GM21423 (cell line): ENCODE data around the gene ANKIB1.
"Not testable (repeated sequence)": the region's sequence is repeated elsewhere in the genome, so short reads cannot be mapped to it uniquely, and the experiment has no call there.

Experiments
- ATAC-seq: cut with Tn5 transposase; IDR thresholded peaks from one replicate; pipeline ENCODE4 v1.9.1; 2021; ENCODE audit warnings: mild to moderate bottlenecking, moderate library complexity; ENCODE audit not compliant: unreplicated experiment

Gene ANKIB1

DNA sequence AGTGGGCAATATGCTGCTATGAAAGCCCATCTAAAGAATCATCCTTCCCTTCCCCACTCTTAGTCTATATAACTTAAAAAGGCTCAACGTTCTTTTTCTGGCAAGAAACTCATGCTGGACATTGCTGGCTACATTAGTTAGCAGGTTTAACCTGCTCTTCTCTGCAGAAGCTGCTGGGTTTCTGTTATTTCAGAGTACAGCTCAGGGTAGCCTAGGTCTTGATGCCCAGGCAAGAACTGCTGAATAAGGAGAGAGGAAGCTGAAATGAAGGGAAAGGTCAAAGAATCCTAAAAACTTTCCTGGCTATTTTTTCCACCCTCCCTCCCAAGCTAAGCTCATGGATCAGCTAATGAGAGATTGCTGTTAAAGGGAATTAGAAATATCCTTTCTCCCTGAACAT is 79.4 kb downstream of the ANKIB1 start:
- ATAC-seq: no peak

DNA sequence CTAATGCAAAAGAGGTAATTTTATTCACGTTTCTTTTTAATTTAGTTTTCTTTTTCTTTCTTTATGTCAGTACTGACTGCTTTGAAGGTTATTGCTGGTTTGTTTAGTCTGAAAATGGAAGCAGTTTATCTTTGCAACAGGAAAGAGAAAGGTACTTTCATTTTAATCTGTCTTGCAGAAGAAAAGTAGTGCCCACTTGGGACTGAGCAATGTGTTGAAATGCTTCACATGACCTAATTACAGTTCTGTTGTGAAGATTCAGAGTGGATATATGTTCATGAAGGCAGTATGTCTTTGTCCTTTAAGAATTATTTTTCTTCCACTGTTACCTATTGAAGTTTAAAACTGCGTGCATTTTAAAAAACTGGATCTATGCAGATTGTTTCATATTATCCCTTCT is 80.1 kb downstream of the ANKIB1 start:
- ATAC-seq: no peak

GRCh38 chr7:92330835-92331438 is 85.2 kb downstream of the ANKIB1 start:
- no peak for ATAC-seq

DNA sequence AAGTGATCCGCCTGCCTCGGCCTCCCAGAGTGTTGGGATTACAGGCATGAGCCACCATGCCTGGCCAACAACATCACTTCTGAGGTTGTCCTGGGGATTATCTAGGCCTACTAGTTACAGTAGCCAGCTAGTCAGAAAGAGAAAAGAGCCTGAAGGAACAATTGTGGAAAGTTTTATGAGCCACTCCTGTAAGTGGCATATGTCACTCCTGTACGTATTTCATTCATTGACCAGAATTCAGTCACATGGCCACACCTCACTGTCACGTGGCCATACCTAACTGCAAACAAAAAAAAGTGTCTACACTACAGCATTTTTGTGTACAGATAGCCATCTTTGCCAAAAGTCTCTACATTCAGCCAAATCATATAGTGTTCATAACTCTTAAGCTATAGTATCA is 85.7 kb downstream of the ANKIB1 start:
- no peak for ATAC-seq

- no peak for ATAC-seq
Measured at GRCh38 chr7:92332782-92333181, 87.0 kb downstream of the ANKIB1 start.

GRCh38 chr7:92333866-92334265 is 88.1 kb downstream of the ANKIB1 start:
- no peak for ATAC-seq

GRCh38 chr7:92335574-92335973 is 89.8 kb downstream of the ANKIB1 start:
- ATAC-seq: no peak

DNA sequence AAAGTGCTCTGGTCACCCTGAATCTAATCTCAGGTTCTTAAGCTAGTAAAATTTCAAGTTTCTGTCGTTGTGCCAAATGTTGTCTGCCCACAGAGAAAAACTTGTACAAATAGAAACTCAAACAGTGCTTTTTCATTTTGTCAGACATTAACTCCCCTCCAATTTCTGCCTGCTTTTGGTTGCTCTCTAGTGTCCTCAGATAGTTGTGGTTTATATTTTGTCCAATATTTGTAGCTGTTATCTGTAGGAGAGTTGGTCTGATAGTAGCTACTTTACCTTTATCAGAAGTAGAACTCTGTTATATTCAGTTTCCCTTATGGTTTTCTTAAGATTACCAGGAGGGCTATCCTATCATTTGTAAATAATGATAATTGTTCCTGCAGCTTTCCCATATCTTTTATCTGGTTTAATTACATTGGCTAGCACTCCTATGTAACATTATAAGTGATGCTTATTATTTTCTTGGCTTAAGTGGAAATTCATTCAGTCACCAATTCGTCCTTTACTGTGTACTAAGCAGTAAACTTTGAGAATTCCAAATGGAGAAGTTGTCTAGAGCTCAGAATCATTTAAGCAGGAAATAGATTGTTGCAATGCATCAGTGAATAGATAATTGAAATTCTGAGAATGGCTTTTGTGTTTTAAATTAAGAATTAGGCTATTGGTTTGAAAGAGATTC is 91.0 kb downstream of the ANKIB1 start:
- ATAC-seq: no peak

DNA sequence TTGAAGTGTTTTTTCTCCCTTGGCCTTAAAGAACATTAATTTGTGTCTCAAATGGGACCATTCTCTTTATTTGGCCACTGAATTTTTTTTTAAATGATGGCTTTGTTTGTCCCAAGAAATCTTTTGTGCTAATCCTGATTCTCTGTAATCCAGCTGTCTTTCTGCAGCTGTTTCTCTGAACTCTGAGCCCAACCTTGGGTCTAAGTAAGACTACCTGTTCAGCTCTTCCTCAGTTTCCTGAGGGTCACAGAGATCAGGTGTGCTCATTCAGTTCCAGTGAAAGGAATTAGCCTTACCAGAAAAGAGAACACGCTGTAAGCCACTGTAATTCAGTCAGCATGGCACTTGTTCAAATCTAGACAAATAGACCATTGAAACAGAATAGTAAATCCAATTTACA is 94.2 kb downstream of the ANKIB1 start:
- no peak for ATAC-seq

- no peak for ATAC-seq
Measured at GRCh38 chr7:92343714-92344113, 97.9 kb downstream of the ANKIB1 start.

- ATAC-seq: no peak
Measured at GRCh38 chr7:92352009-92352408, 106.2 kb downstream of the ANKIB1 start.

DNA sequence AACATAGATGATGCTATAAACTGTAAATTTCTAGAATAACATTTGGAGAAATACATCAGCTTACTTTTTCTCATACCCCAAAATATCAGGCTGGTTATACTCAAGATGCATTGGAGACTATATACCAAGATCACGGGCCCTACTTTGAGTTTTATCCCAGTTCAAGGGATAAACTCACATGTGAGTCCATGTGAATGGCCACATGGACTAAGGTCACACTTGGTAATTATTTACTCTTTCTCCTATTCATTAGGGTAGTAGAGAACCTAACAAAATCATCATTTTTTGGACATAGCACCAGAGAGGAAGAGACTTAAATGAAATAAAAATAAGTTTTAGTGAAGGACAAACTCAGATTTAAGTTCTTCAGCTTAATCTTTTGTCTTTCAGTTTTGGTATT is 108.4 kb downstream of the ANKIB1 start:
- no peak for ATAC-seq

GRCh38 chr7:92356406-92356805 is 110.6 kb downstream of the ANKIB1 start:
- no peak for ATAC-seq

GRCh38 chr7:92357260-92357659 is 111.5 kb downstream of the ANKIB1 start:
- no peak for ATAC-seq

GRCh38 chr7:92359179-92359578 is 113.4 kb downstream of the ANKIB1 start:
- not testable (repeated sequence) for ATAC-seq

DNA sequence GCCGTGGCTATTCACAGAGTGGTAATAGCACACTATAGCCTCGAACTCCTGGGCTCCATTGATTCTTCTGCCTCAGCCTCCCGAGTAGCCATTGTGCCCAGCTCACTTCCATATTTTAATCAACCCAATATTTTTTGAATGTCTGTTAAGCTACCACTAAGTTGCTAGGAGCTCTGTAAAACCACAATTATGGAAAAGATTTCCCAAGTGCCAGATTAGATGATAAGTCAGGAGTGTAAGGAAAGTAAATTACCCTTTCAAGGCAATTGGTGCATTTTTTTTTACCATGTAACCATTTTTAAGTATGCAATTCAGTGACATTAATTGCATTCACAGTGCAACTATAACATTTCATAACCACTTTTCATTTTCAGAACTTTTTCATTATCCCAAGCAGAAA is 114.0 kb downstream of the ANKIB1 start:
- no peak for ATAC-seq

DNA sequence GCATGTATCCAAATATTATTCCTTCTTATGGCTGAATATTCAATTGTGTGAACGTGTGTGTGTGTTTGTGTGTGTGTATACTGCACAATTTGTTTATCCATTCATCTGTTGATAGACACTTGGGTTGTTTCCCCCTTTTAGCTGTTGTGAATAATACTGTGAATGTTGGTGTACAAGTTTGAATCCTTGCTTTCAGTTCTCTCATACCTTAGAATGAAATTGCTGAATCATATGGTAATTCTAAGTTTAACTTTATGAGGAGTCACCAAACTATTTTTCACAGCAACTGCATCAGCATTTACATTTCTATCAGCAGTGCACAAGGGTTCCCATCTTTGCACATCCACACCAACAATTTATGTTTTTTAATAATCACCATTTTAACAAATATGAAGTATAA is 114.6 kb downstream of the ANKIB1 start:
- no peak for ATAC-seq

- no peak for ATAC-seq
Measured at GRCh38 chr7:92362131-92362530, 116.4 kb downstream of the ANKIB1 start.

- no peak for ATAC-seq
Measured at GRCh38 chr7:92366730-92367129, 121.0 kb downstream of the ANKIB1 start.

GRCh38 chr7:92368741-92369140 is 123.0 kb downstream of the ANKIB1 start:
- no peak for ATAC-seq

GRCh38 chr7:92375013-92375412 is 129.2 kb downstream of the ANKIB1 start:
- ATAC-seq: no peak

GRCh38 chr7:92391071-92391470 is 145.3 kb downstream of the ANKIB1 start:
- no peak for ATAC-seq

GRCh38 chr7:92397542-92397941 is 151.8 kb downstream of the ANKIB1 start:
- no peak for ATAC-seq
